GM19372 (cell line): Measurements from ENCODE around the gene TMEM185B.
"Not testable (repeated sequence)": the region's sequence is repeated elsewhere in the genome, so short reads cannot be mapped to it uniquely, and the experiment has no call there.

ENCODE experiments used
- ATAC-seq: cut with Tn5 transposase; IDR thresholded peaks from one replicate; pipeline ENCODE4 v1.9.1; 2021; ENCODE audit warnings: mild to moderate bottlenecking, low read depth, moderate library complexity; ENCODE audit not compliant: unreplicated experiment

Gene TMEM185B

DNA sequence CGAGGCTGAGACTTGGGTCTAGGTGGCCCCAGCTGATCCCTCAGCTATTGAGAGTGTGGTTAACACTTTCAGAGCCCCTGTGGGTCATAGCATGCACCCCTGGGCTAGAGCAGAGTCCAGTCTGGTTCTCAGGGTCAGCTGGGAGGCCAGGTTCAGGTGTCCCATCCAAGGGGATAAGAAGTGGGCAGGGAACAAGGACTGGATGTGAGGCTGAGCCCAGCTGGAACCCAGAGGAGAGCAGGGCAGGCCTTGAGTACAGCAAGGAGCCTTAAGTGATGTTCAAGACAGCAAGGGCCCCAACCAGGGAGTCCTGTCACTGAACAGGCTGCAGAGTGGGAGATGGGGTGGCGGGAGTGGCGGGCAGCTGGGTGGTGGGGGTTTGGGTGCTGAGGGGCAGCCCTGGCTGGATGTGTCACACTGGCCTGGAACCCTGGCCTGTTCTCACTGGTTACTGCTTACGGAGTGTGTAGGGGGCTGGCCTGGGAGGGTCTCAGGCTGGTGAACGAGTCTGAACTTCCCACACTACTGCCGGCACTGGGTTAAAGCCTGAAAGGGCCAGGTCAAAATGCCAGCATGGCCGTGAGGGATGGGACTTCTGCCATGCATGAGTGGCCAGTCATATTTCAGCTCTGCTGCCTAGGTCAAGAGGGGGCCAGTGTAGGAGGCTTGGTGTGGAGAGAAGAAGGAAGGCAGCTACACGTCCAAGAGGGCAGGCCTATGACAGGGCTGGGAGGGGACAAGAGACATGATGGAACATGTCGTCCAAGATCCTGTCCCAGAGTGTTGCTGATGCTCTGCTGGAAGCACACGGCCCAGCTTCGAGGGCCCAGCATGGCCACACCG, 13.6 kb downstream of the TMEM185B start:
- no peak for ATAC-seq

DNA sequence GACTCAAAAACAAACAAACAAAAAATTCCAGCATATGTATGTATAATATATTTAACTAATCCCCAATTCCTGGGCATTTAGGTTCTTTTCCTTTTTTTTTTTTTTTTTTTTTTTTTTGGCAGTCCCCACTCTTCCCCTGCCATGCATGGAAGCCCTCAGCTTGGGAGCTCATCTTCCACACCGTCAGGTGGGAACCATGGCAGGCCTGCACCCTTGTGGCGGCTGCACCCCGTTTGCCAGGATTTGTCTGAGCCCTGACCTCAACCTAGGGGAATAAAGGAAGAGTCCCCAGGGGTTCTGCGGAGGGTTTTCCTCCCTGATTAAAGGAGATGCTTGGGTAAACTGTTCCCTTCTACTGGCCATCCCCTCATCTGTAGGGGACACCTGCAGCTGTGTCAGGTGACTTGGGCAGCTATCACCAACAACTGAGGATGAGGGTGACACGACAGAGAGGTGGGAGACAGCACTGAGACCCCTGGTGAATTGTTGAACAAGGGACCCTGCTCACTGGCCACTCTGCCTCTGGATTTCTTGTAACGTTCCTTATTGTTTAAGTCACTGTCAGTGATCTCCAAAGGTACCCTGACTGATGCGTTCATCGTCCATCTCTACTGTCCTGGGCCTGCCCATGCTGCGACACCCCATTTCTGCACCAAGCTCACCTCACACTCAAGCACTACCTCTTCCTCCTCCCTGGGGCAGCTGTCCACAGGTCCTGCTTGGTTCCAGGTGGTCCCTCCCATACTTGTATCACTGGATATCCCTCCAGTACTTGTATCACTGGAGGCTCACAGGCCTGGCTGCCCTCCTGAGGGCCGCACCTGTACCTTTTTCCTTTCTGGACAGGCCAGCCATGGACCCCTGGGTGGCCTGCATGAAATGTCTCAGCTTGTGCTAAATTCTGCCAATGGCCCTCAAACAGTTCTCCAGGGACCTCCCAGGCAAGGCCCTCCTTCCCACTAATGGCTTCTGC, 14.5 kb downstream of the TMEM185B start:
- ATAC-seq = no peak

DNA sequence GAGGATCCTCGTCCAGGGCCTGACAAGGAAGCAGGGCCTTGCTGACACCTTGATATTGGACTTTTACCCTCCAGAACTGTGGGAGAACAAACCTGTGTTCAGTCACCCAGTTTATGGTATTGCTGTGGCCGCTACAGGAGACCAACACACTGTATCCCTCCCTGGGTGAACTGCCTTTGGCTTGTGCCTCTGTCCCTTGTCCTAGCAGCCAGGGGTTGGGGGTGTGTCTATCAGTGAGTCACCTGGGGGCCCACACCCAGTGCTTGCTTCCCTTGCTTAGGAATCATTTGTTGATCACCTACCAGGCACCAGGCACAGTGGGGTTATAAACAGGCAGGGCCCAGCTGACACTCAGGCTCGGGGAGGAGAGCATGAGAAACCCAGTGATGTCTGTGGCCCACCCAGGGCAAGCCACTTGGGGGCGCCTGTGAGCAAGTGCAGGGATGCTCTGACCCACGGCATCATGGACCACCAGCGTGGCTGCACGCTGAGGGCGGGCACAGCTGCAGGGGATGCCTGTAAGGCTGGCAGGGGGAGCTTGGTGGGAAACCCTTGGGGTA, 17.1 kb downstream of the TMEM185B start:
- ATAC-seq = no peak

DNA sequence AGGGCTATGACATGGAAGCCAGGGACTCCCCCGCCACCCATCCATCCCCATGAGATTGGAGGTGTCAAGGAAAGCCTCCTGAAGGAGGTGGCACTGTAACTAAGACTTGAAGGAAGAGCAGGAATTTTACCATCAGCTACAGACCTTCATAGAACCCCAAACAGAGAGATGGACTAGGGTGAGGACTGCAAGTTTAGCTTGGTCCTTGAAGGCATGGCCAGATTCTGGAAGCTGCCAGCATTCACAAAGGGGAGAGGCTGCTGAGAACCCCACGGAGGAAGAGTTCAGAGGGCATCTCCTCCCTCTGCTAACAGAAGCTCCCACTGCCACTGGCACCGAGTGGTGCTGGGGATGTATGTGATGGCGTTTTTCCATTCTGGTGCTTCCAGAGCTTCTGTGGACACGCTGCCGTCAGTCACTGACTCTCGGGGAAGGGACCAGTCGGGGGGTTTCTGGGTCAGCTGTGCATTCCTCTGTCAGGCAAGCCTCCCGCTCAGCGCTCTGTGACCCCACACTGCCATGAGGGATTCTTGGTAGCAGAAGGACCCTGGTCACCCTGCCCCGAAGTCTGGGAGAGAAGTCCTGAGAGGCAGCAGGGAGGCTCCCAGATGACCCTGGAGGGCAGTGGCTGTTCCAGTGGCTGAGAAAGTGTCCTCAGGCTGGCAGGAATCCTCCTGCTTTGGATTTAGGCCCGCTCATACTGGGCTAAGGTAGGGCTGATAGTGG, 18.1 kb downstream of the TMEM185B start:
- ATAC-seq = no peak

DNA sequence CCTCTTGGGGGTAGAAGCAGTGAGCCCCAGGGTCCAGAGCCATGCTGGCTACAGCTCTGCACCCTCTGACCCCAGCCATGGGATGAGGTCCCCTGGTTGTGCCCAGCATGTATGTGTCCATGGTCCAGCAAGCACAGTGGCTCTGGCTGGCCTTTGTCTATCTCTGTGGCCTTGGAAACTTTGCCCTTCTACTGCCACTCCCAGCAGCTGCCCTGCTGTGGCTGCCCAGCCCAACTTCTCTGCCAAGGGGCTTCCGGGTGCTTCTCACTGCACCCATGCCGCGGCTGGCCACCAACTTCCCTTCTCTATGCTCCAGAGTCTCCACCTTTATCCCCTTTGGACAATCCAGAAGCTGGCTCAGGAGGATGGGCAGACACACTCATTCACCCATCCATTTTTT, 18.8 kb downstream of the TMEM185B start:
- ATAC-seq = no peak

DNA sequence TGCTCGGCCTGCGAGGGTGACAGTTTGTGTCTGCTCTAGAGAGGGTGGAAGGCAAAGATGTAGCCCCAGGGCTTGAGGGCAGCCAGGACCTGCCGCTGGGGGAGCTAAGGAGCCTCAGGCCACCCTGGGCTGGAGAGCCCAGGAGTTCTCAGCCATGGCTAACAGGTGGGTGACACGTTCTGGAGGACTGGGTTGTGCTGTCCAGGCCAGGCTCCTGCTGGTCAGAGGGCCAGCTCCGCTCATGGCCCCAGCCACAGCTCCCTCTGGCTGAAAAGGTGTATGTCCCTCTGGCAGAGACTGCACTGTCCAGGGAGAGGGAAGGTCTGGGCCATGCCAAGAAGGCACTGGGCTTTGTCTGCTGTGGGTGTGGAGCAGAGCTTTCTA, 19.2 kb downstream of the TMEM185B start:
- ATAC-seq = no peak

DNA sequence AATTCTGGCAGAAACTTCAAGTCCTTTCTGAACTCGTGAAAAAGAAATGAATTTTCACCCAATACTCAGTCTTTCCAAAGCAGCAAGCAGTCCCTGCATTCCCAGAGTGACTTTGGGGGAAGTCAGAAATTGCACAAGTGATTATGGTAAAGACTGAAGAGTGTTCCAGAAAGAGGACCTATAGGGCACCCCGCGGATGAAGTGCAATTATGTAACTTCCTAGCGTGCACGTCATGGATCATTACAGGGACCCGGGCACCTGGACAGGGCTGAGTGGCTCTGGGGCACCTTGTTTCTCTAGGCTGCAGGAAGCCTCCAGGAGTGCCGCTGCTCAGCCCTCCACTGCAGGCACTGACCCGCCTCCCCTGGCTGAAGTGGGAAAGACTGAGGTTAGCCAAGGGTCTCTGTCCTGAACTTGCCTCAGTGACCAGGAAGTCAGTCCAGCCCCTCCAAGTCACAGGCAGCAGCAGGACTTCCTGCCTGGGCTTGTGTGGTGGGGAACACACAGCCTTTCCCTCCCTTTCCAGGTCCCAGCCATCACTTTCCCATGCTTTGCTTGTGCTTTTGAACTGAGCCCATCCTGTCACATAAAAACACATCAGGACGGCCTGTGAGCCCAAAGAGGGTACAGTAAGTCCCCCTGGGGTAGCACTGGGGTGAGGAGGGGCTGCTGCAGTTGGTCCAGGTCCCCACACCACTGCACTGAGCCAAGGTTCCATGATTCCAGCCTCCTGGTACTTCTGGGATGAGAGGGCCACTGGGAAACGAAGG, 19.8 kb downstream of the TMEM185B start:
- ATAC-seq = no peak

DNA sequence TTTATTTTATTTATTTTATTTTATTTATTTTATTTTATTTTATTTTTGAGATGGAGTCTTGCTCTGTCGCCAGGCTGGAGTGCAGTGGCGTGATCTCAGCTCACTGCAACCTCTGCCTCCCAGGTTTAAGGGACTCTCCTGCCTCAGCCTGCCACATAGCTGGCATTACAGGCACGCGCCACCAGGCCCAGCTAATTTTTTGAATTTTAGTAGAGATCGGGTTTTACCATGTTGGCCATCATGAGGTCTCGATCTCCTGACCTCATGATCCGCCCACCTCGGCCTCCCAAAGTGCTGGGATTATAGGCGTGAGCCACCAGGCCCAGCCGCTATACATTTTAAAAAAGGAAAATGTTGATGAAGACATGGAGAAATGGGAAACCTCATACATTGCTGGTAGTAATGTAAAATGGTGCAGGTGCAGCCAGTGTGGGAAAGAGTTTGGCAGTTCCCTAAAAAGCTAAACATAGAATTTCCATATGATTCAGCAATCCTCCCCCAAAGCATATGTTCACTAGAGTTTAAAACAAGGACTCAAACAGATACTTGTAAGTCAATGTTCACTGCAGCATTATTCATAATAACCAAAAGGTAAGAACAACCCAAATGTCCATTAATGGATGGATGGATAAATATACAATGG, 23.3 kb downstream of the TMEM185B start:
- ATAC-seq = not testable (repeated sequence)

DNA sequence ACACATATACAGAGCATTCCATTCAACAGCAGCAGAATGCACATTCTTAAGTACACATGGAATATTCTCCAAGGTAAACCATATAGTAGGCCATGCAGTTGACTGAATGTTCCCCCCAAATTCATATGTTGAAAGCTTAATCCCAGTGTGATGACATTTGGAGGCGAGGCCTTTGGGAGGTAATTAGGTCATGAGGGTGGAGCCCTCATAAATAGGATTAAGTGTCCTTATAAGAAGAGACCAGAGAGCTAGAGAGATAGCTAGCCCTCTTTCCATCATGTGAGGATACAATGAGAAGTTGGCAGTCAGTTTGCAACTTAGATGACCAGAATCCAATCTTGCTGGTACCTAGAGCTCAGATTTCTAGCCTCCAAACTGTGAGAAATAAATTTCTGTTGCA, 27.6 kb downstream of the TMEM185B start:
- ATAC-seq = no peak

DNA sequence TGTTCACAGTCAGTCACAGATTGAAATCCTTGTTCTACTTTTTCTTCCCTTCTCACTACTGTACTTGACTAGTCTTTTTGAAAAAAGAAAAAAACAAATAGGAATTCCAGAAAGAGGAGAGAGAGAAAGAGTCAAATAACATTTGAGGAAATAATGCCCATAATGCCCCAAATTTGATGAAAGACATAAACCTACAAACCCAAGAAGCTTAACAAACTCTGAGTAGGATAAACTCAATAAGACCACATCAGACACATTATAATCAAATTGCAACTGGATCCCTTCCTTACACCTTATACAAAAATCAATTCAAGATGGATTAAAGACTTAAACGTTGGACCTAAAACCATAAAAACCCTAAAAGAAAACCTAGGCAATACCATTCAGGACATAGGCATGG, 30.9 kb downstream of the TMEM185B start:
- ATAC-seq = no peak

DNA sequence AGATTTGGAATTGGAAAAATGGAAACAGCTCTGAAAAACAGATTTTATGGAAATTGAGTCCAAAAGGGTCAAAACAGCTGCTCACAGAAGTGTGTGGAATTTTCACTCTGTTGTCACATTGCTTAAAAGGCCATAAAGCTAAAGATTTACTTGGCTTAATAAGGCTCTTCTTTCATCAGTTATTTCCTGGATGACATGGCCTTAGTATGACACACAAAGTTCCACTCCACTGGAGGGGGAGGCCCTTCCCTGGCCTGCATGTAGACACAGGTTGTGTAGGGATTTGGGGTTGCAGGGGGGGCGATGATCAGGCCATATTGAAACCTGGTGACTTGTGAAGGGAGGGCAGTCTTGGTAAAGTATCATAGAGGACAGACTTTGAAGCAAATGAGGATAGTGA, 34.0 kb downstream of the TMEM185B start:
- ATAC-seq = no peak

DNA sequence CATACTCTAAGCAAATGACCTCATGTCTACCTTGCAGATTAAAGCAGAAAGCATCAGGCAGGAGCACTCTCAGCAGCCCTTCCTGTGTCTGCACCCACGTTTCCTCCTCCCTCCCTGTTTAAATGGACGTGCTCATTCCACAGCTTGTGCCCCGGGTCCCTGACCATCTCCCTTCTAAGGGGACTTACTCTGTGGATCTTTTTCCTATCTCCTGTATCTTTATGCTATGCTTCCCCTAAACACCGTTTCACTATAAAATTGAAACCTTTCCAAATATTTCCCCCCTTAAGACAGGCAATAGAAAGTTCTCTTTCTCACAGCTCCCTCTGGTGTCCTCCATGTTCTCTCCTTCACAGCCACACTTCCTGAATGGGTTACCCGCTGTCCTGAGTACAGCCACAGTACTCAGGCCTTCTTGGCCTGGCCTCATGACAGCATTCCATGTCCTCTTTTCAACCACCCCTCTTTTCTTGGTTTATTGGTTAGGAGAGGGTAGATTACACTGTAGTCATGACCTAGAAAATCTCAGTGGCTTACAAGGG, 41.1 kb downstream of the TMEM185B start:
- no peak for ATAC-seq

DNA sequence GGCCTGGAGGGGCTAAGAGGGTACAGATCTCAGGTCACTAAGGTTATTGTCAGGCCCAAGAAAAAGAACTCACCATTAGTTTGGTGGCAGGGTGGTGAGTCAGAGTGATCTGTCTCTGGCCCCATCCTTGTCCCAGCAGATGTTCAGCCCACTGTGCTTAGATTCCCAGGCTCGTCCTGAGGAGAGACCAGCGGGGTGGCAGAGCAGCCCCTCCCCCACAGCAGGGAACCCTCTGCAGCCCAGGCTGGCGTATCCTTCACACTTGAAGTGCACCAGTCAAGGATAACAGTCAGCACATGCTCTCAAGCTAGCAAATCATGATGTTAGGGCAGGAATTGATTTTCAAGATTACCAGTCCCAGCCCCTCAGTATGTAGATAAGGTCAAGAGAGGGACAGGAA, 43.1 kb downstream of the TMEM185B start:
- no peak for ATAC-seq

DNA sequence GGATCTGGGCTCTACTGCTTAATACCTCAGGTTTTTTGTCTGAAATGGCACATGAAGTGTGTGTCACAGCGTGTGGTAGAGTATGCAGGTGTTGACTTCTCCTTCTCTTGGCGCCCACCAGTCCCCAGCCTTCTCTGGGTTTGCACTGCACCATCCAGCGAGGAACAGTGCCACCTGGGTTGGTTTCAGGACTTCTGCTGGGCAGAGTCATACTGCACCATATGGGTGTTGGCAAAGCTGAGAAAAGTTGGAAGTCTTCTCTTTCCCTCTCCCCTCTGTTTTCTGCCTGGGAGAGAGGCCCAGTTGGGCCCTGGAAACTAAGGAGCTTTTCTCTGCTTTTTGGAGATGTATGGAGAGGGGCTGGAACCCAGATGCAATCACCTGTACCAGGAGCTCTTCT, 43.8 kb downstream of the TMEM185B start:
- no peak for ATAC-seq

DNA sequence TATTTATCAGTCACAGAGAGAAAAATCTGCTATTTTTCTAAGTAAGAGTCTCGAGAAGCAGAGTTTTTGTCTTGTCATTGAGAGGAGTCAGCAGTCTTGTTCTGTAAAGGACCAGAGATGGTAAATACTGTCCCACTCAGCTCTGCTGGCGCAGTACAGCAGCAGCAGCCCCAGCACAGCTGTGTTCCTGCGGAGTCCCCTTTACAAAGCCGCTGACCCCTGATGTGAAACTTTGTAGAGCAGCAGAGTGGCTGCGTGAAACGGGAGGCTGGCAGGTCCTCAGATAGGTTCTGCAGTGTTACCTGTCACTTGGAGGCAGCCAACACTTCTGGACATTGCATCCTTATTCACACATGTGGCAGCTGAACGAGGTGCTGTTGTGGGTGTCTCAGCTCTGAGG, 45.2 kb downstream of the TMEM185B start:
- ATAC-seq = no peak

DNA sequence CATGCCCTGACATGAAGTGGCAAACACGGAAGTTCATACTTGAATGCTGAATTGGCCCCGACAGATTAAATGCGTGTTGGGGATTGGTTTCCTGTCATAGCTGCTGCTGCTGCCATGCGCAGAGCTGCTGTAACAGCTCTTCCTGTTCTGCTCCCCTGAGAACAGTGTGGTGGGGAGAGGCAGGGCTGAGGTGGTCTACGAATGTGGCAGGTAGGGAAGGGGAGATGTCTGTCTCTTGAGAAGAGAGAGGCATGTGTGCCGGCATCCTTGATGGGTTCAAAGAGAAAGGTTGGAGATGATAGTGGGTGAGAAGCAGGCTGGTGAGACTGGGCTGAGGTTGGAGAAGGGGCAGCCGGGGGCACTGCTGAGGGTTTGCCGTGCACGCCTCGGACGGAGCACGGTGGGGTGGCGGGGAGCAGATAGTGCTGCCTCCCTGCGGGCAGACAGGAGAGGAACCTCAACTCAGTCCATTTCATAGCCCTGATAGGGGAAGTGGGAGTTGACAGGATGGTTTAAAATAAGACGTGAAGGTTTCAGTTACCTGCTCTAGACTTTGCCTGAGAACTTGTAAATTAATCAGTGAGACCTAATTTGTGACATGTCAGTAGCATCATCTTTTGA, 46.1 kb downstream of the TMEM185B start:
- ATAC-seq = peak; percentile 98

DNA sequence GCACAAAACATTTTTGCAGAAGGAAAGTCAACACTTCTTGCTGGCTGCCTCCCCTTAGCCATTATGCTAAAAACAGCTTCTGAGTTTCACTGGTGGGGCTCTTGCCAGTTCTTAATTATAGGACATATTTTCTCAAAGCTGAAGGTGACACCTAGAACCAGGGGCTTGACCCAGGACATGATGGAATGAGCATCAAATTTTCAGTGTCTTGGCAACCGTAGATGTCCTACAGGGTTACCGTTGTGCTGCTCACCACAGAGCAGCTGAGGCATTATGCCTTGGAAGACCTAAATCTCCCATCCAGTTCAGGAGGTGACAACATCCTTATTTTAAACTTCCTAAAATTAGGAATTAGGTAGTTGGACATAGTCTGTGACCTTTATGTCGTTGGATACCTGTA, 46.7 kb downstream of the TMEM185B start:
- ATAC-seq = no peak

DNA sequence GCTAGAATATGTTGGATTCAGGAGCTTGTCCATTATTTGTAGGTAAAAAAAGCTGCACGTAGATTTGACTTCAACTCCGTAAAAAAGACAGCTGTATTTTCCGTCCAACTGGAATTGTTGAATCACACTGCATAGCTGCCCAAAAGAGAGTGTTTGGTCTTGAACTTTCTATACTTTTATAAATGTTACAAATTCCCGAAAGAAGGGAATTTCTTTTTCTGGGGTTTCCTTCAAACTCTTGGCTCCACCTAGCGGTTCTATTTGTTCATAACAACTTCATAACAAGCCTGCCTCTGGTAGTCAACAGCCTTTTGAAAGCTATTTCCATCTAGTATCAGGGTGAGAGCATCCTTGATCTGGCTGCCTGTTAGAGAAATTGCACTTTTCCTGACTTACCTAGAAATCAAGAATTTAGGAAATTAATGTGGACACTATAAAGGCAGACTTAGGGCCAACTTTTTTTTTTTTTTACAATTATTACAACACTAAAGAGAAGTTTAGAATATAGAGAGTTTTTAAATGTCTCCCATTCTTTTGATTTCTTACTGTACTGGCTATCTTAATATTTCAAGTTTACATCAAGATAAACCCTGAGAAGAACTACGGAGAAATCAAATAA, 48.1 kb downstream of the TMEM185B start:
- ATAC-seq = no peak
